HepG2 (cell line): ENCODE measurements around the gene BRD1.

Source experiments
- CAMTA2 ChIP-seq: sonication (generic); formaldehyde crosslinking; IDR thresholded peaks from 2 replicates; pipeline ENCODE4 v1.4.0; 2020; ENCODE audit warnings: mild to moderate bottlenecking, missing genetic modification reagents, borderline replicate concordance
- ZNF143 ChIP-seq: sonication (generic); formaldehyde crosslinking; IDR thresholded peaks from 2 replicates; pipeline ENCODE4 v1.4.0; 2020; ENCODE audit warnings: missing genetic modification reagents

DNA sequence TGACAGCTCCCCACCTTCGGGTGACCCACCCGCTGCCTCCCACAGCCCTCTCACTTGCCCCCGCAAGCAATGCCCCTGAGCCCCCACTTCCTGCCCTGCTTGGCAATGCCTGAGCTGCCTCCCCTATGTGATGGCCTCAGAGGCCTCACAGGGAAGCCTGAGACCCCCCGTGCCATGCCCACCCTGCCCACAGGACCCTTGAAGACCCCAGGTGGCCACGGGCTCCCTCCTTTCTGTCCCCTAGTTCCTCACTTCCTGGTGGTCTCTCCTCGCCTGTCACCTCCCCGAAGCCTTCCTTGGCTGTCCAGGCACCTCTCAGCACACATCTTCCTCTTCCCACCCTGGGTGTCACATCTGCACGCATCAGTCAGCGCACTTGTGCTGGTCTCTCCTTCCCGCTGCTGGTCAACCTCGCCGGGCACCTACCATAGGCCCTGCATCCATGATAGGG lies 90.5 kb downstream of the BRD1 start:
- TF ChIP-seq CAMTA2 (CRISPR knock-in tag) (no peak), ZNF143 (CRISPR knock-in tag) (no peak)
